T-cell (primary cell): ENCODE data around the gene ZNF775. TPM values are rescaled to one million over a fixed set of nuclear protein-coding genes. Genes with fewer than 3 reads are reported as not detected.

Source experiments
- ATAC-seq, 4 experiments: fragments of 200-7000 bp in 3 of 4; fragments of 150-1000 bp in 1 of 4; cut with Tn5 transposase; replicated peaks in 1 of 4; 1 replicate in 3 of 4; 2 replicates in 1 of 4; pipeline ENCODE4 v1.10.0; 2021; ENCODE audit warnings: moderate library complexity in 3 of 4, mild to moderate bottlenecking in 2 of 4, moderate number of reproducible peaks in 1 of 4
- CTCF ChIA-PET, 2 donors: fragments of 300-600 bp; sonication (Branson Sonifier 250); formaldehyde crosslinking; loops; one replicate each; lab custom pipeline; 2022; ENCODE audit warnings: antibody characterized with exemption in 2 of 2; lab: Charles Lee
- POLR2A ChIA-PET, 2 donors: fragments of 300-600 bp; sonication (Branson Sonifier 250); formaldehyde crosslinking; loops; one replicate each; lab custom pipeline; 2022; ENCODE audit warnings: antibody characterized with exemption in 2 of 2; lab: Charles Lee
- DNase-seq, 35 experiments: peaks; one replicate each; pipeline versions ENCODE4 v3.0.0 to v3.0.0-alpha.2; 2013 to 2023
- H3K27ac ChIP-seq: one replicate; pipeline ENCODE4 v1.5.1; 2013; ENCODE audit warnings: low read length
- H3K27me3 ChIP-seq, 2 experiments: replicated peaks in 1 of 2; 1 replicate in 1 of 2; 2 replicates in 1 of 2; pipeline versions ENCODE4 v1.6.1 to v1.7.0; 2013; ENCODE audit warnings: low read length in 1 of 2, mixed read lengths in 1 of 2; ENCODE audit not compliant: control insufficient read depth in 2 of 2, insufficient read depth in 2 of 2; ENCODE audit errors: extremely low read depth in 1 of 2
- H3K36me3 ChIP-seq, 2 donors: 1 replicate in 1 of 2; 2 replicates in 1 of 2; pipeline versions ENCODE4 v1.6.1 to v1.7.0; 2013; ENCODE audit warnings: low read length in 1 of 2; ENCODE audit not compliant: control insufficient read depth in 2 of 2, insufficient read depth in 1 of 2; ENCODE audit errors: extremely low read depth in 1 of 2
- H3K4me1 ChIP-seq, 2 experiments: 1 replicate in 1 of 2; 2 replicates in 1 of 2; pipeline versions ENCODE4 v1.6.1 to v1.7.0; 2013; ENCODE audit warnings: low read length in 2 of 2, mixed read lengths in 1 of 2; ENCODE audit not compliant: insufficient read depth in 2 of 2, control insufficient read depth in 1 of 2; ENCODE audit errors: extremely low read depth in 1 of 2
- H3K4me3 ChIP-seq, 2 donors: 1 replicate in 1 of 2; 2 replicates in 1 of 2; pipeline versions ENCODE4 v1.5.1 to v1.7.0; 2013; ENCODE audit warnings: mild to moderate bottlenecking in 2 of 2, low read length in 1 of 2, moderate library complexity in 1 of 2; ENCODE audit not compliant: control insufficient read depth in 1 of 2; ENCODE audit errors: extremely low read depth in 1 of 2
- H3K9me3 ChIP-seq: 2 replicates; pipeline ENCODE4 v1.7.0; 2013
- H3K27ac Mint-ChIP-seq, 2 donors: one replicate each; pipeline ENCODE4 v1.8.0; 2020 to 2021; ENCODE audit warnings: mild to moderate bottlenecking in 2 of 2, mixed read lengths in 2 of 2
- H3K27me3 Mint-ChIP-seq, 2 donors: one replicate each; pipeline ENCODE4 v1.8.0; 2021 to 2022; ENCODE audit warnings: mixed read lengths in 2 of 2
- H3K36me3 Mint-ChIP-seq: one replicate; pipeline ENCODE4 v1.8.0; 2021; ENCODE audit warnings: mixed read lengths
- H3K4me1 Mint-ChIP-seq, 3 donors: one replicate each; pipeline ENCODE4 v1.8.0; 2020 to 2022; ENCODE audit warnings: mixed read lengths in 3 of 3, mild to moderate bottlenecking in 1 of 3
- H3K4me3 Mint-ChIP-seq, 3 donors: one replicate each; pipeline ENCODE4 v1.8.0; 2020 to 2022; ENCODE audit warnings: mild to moderate bottlenecking in 3 of 3, mixed read lengths in 3 of 3, moderate library complexity in 3 of 3
- H3K9me3 Mint-ChIP-seq, 3 donors: one replicate each; pipeline ENCODE4 v1.8.0; 2020 to 2022; ENCODE audit warnings: mixed read lengths in 3 of 3
- WGBS: methylation state at CpG from one replicate; pipeline ENCODE4 v1.1.5; 2013; ENCODE audit warnings: missing lambda C conversion rate; ENCODE audit not compliant: insufficient coverage; 5-methylcytosine and 5-hydroxymethylcytosine counted together
- total RNA-seq, 35 experiments: library from RNA in 6 of 35; stranded (reverse) in 6 of 35; fragments of 120-200 nt in 1 of 35; gene quantifications; one replicate each; pipeline versions ENCODE4 v1.2.1 to v1.2.4 and lab custom pipeline; 2013 to 2026

The ZNF775 gene
- total RNA-seq, 5 donors from 2014 or later (not counting 1 experiment from before 2014, with no cell fraction given): 1.9 to 8.6 (median 6.3) TPM

- H3K27ac Mint-ChIP-seq: no peak overlapping the region
- Histone ChIP-seq H3K27ac (no peak overlapping the region), H3K4me3 (no peak overlapping the region), H3K9me3 (no peaks in the 10 kb centered on the region), H3K27me3 (peaks cover 0 to 12% of the 10 kb centered on the region in 2 experiments), H3K36me3 (peaks cover 6 to 12% of the 10 kb centered on the region in 2 donors), H3K4me1 (peaks cover 2 to 5% of the 10 kb centered on the region in 2 experiments)
- WGBS: 94% methylated on average over 6 of the region's 7 CpGs
- no peaks in the 10 kb centered on the region for H3K9me3 Mint-ChIP-seq
- POLR2A ChIA-PET: no interaction called here
- DNase-seq (no peak), ATAC-seq (no peak)
- H3K4me3 Mint-ChIP-seq: no peak overlapping the region
- CTCF ChIA-PET: no interaction called here
- peaks cover 0 to 18% of the 10 kb centered on the region in 2 donors for H3K27me3 Mint-ChIP-seq
- H3K4me1 Mint-ChIP-seq: peaks cover 0 to 9% (median 5%) of the 10 kb centered on the region in 3 donors
- peaks cover 25% of the 10 kb centered on the region for H3K36me3 Mint-ChIP-seq
Measured at GRCh38 chr7:150335108-150335773, 43.9 kb upstream of the ZNF775 start.

- Mint-ChIP-seq H3K27ac (no peak overlapping the region), H3K27me3 (peaks cover 0 to 21% of the 10 kb centered on the region in 2 donors), H3K36me3 (peaks cover 23% of the 10 kb centered on the region), H3K4me3 (no peak overlapping the region), H3K9me3 (no peaks in the 10 kb centered on the region), H3K4me1 (peaks cover 0 to 12% (median 6%) of the 10 kb centered on the region in 3 donors)
- Histone ChIP-seq H3K36me3 (peaks cover 6 to 7% of the 10 kb centered on the region in 2 donors), H3K4me1 (peaks cover 4 to 10% of the 10 kb centered on the region in 2 experiments), H3K27ac (no peak overlapping the region), H3K27me3 (peaks cover 0 to 16% of the 10 kb centered on the region in 2 experiments), H3K9me3 (no peaks in the 10 kb centered on the region), H3K4me3 (no peak overlapping the region)
- DNase-seq (no peak), ATAC-seq (no peak)
- 80% methylated on average over 6 of the region's 6 CpGs for WGBS
- CTCF ChIA-PET: no interaction called here
- POLR2A ChIA-PET: no interaction called here
Measured at GRCh38 chr7:150335774-150336112, 43.4 kb upstream of the ZNF775 start.

- Mint-ChIP-seq H3K27ac (no peak overlapping the region), H3K9me3 (no peaks in the 10 kb centered on the region), H3K4me1 (peaks cover 0 to 15% (median 7%) of the 10 kb centered on the region in 3 donors), H3K36me3 (peaks cover 15% of the 10 kb centered on the region), H3K27me3 (peaks cover under 1 to 25% of the 10 kb centered on the region in 2 donors), H3K4me3 (no peak overlapping the region)
- no peaks in the 10 kb centered on the region for H3K9me3 ChIP-seq
- ChIA-PET POLR2A (no interaction called here), CTCF (interaction anchor here in 1 of 2 donors (0.5 kb wide), 1 partner anchor 1685 kb away, joined by 5 read pairs; no protein-coding TSS in a partner anchor)
- no peak overlapping the region for H3K27ac ChIP-seq
- peaks cover 0 to 6% of the 10 kb centered on the region in 2 donors for H3K36me3 ChIP-seq
- H3K27me3 ChIP-seq: peaks cover 0 to 24% of the 10 kb centered on the region in 2 experiments
- no peak overlapping the region for H3K4me3 ChIP-seq
- whole genome bisulfite sequencing: 98% methylated on average over 14 of the region's 14 CpGs
- no peak for ATAC-seq
- H3K4me1 ChIP-seq: peaks cover 4 to 16% of the 10 kb centered on the region in 2 experiments
- DNase-seq: no peak
Measured at GRCh38 chr7:150336746-150337145, 42.4 kb upstream of the ZNF775 start.

GRCh38 chr7:150337179-150337578 lies 42.0 kb upstream of the ZNF775 start:
- CTCF ChIA-PET: interaction anchor here in 1 of 2 donors (0.5 kb wide), 1 partner anchor 1684 kb away, joined by 5 read pairs; no protein-coding TSS in a partner anchor

GRCh38 chr7:150337659-150338081 lies 41.5 kb upstream of the ZNF775 start:
- CTCF ChIA-PET: no interaction called here
- H3K4me1 ChIP-seq: peaks cover 4 to 16% of the 10 kb centered on the region in 2 experiments
- H3K9me3 ChIP-seq: no peaks in the 10 kb centered on the region
- peaks cover 6 to 34% of the 10 kb centered on the region in 2 donors for H3K27me3 Mint-ChIP-seq
- H3K4me1 Mint-ChIP-seq: peaks cover 0 to 20% (median 7%) of the 10 kb centered on the region in 3 donors
- DNase-seq (no peak), ATAC-seq (no peak)
- H3K36me3 Mint-ChIP-seq: peaks cover 15% of the 10 kb centered on the region
- H3K27me3 ChIP-seq: peaks cover 0 to 32% of the 10 kb centered on the region in 2 experiments
- H3K4me3 Mint-ChIP-seq: no peak overlapping the region
- WGBS: 90% methylated on average over 6 of the region's 6 CpGs
- no peak overlapping the region for H3K27ac ChIP-seq
- POLR2A ChIA-PET: no interaction called here
- no peak overlapping the region for H3K4me3 ChIP-seq
- no peaks in the 10 kb centered on the region for H3K9me3 Mint-ChIP-seq
- H3K27ac Mint-ChIP-seq: no peak overlapping the region
- H3K36me3 ChIP-seq: peaks cover 0 to 6% of the 10 kb centered on the region in 2 donors

More at GRCh38 chr7:150337179-150337578, 42.0 kb upstream of the ZNF775 start:
- peaks cover 0 to 6% of the 10 kb centered on the region in 2 donors for H3K36me3 ChIP-seq
- ATAC-seq: no peak
- H3K27me3 ChIP-seq: peaks cover 0 to 28% of the 10 kb centered on the region in 2 experiments
- Mint-ChIP-seq H3K27me3 (peaks cover 5 to 29% of the 10 kb centered on the region in 2 donors), H3K27ac (no peak overlapping the region), H3K4me3 (no peak overlapping the region), H3K4me1 (peaks cover 0 to 18% (median 7%) of the 10 kb centered on the region in 3 donors), H3K36me3 (peaks cover 15% of the 10 kb centered on the region), H3K9me3 (no peaks in the 10 kb centered on the region)
- WGBS: 97% methylated on average over 18 of the region's 18 CpGs
- DNase-seq: no peak
- no peaks in the 10 kb centered on the region for H3K9me3 ChIP-seq
- POLR2A ChIA-PET: no interaction called here
- H3K4me1 ChIP-seq: peaks cover 4 to 16% of the 10 kb centered on the region in 2 experiments
- H3K27ac ChIP-seq: no peak overlapping the region
- no peak overlapping the region for H3K4me3 ChIP-seq

GRCh38 chr7:150338166-150338829 lies 40.8 kb upstream of the ZNF775 start:
- H3K27ac ChIP-seq: no peak overlapping the region
- Mint-ChIP-seq H3K36me3 (peaks cover 15% of the 10 kb centered on the region), H3K4me1 (peaks cover 0 to 20% (median 7%) of the 10 kb centered on the region in 3 donors), H3K9me3 (peaks cover 0 to under 1% (median 0%) of the 10 kb centered on the region in 3 donors), H3K27ac (no peak overlapping the region), H3K27me3 (peaks cover 7 to 40% of the 10 kb centered on the region in 2 donors), H3K4me3 (no peak overlapping the region)
- ATAC-seq (no peak), DNase-seq (no peak)
- ChIA-PET CTCF (no interaction called here), POLR2A (no interaction called here)
- H3K36me3 ChIP-seq: peaks cover 0 to 6% of the 10 kb centered on the region in 2 donors
- peaks cover 4 to 16% of the 10 kb centered on the region in 2 experiments for H3K4me1 ChIP-seq
- H3K27me3 ChIP-seq: peaks cover 0 to 33% of the 10 kb centered on the region in 2 experiments
- H3K9me3 ChIP-seq: no peaks in the 10 kb centered on the region
- 84% methylated on average over 4 of the region's 11 CpGs for WGBS
- H3K4me3 ChIP-seq: no peak overlapping the region
